HepG2 (cell line): ENCODE measurements around the gene NOXA1. TPM values are rescaled to one million over a fixed set of nuclear protein-coding genes. Genes with fewer than 3 reads are reported as not detected.

Experiments
- BCLAF1 ChIP-seq: fragments of 450-650 bp; IDR thresholded peaks from 2 replicates; pipeline ENCODE4 v1.6.1; 2017; ENCODE audit warnings: mild to moderate bottlenecking
- CREM ChIP-seq, 2 experiments: sonication (generic) in 1 of 2; formaldehyde crosslinking in 1 of 2; IDR thresholded peaks; 2 replicates each; pipeline versions ENCODE4 v1.4.0 to v1.6.1; 2016 to 2020; ENCODE audit warnings: antibody characterized with exemption in 1 of 2, mild to moderate bottlenecking in 1 of 2, missing genetic modification reagents in 1 of 2
- GATAD2A ChIP-seq: IDR thresholded peaks from 2 replicates; pipeline ENCODE4 v1.6.1; 2016
- HNF4A ChIP-seq: sonication (generic); formaldehyde crosslinking; IDR thresholded peaks from 2 replicates; pipeline ENCODE4 v1.4.0; 2020; ENCODE audit warnings: missing genetic modification reagents
- KLF11 ChIP-seq: IDR thresholded peaks from 2 replicates; pipeline ENCODE4 v1.6.1; 2016; ENCODE audit warnings: missing compliant biosample characterization
- MEF2D ChIP-seq: sonication (generic); formaldehyde crosslinking; IDR thresholded peaks from 2 replicates; pipeline ENCODE4 v1.5.1; 2020; ENCODE audit warnings: mild to moderate bottlenecking, missing genetic modification reagents
- MTA1 ChIP-seq: sonication (generic); formaldehyde crosslinking; IDR thresholded peaks from 2 replicates; pipeline ENCODE4 v1.4.0; 2020; ENCODE audit warnings: missing genetic modification reagents, mild to moderate bottlenecking, borderline replicate concordance
- MTF2 ChIP-seq: sonication (generic); formaldehyde crosslinking; IDR thresholded peaks from 2 replicates; pipeline ENCODE4 v1.5.0; 2020; ENCODE audit warnings: missing genetic modification reagents, borderline replicate concordance
- SNRNP70 ChIP-seq: fragments of 200-400 bp; formaldehyde crosslinking; IDR thresholded peaks from 2 replicates; pipeline ENCODE4 v1.6.1; 2017; ENCODE audit warnings: mild to moderate bottlenecking, low read depth, low read length, moderate library complexity
- SRY ChIP-seq: sonication (generic); formaldehyde crosslinking; IDR thresholded peaks from 2 replicates; pipeline ENCODE4 v1.8.0; 2022; ENCODE audit warnings: mild to moderate bottlenecking, missing genetic modification reagents
- TP53 ChIP-seq: sonication (generic); formaldehyde crosslinking; conservative IDR thresholded peaks from 2 replicates; pipeline ENCODE4 v1.4.0; 2020; ENCODE audit warnings: missing genetic modification reagents
- WIZ ChIP-seq: sonication (generic); formaldehyde crosslinking; IDR thresholded peaks from 2 replicates; pipeline ENCODE4 v1.5.1; 2020; ENCODE audit warnings: mild to moderate bottlenecking, missing genetic modification reagents
- ZBTB4 ChIP-seq: sonication (generic); formaldehyde crosslinking; IDR thresholded peaks from 2 replicates; pipeline ENCODE4 v1.4.0; 2020; ENCODE audit warnings: missing genetic modification reagents, mild to moderate bottlenecking, borderline replicate concordance
- ZNF17 ChIP-seq: sonication (generic); formaldehyde crosslinking; IDR thresholded peaks from 2 replicates; pipeline ENCODE4 v1.5.0; 2020; ENCODE audit warnings: mild to moderate bottlenecking, missing genetic modification reagents
- ZNF207 ChIP-seq: fragments of 450-650 bp; IDR thresholded peaks from 2 replicates; pipeline ENCODE4 v1.6.1; 2016; ENCODE audit warnings: antibody characterized with exemption, borderline replicate concordance
- ZNF280D ChIP-seq: sonication (generic); formaldehyde crosslinking; IDR thresholded peaks from 2 replicates; pipeline ENCODE4 v1.5.1; 2020; ENCODE audit warnings: mild to moderate bottlenecking, missing genetic modification reagents
- ZNF550 ChIP-seq: sonication (generic); formaldehyde crosslinking; IDR thresholded peaks from 2 replicates; pipeline ENCODE4 v1.4.0; 2020; ENCODE audit warnings: mild to moderate bottlenecking, missing genetic modification reagents, borderline replicate concordance
- ZNF577 ChIP-seq: sonication (generic); formaldehyde crosslinking; IDR thresholded peaks from 2 replicates; pipeline ENCODE4 v1.4.0; 2020; ENCODE audit warnings: mild to moderate bottlenecking, low read depth, missing genetic modification reagents, borderline replicate concordance
- ZNF660 ChIP-seq: sonication (generic); formaldehyde crosslinking; IDR thresholded peaks from 2 replicates; pipeline ENCODE4 v1.5.1; 2020; ENCODE audit warnings: mild to moderate bottlenecking, low read depth, missing genetic modification reagents, borderline replicate concordance
- ZNF703 ChIP-seq: sonication (generic); formaldehyde crosslinking; IDR thresholded peaks from 2 replicates; pipeline ENCODE4 v1.5.1; 2020; ENCODE audit warnings: missing genetic modification reagents, mild to moderate bottlenecking, moderate library complexity, borderline replicate concordance
- ZNF816 ChIP-seq: sonication (generic); formaldehyde crosslinking; IDR thresholded peaks from 2 replicates; pipeline ENCODE4 v1.8.0; 2022; ENCODE audit warnings: missing genetic modification reagents, mild to moderate bottlenecking, borderline replicate concordance
- polyA plus RNA-seq, 8 experiments: library from polyadenylated mRNA; depleted of rRNA in 3 of 8; stranded (reverse) in 7 of 8; unstranded in 1 of 8; fragments of >200 nt; fragmentation: Illumina TruSeq in 4 of 8; extraction: Trizol in 4 of 8; gene quantifications; 2 replicates each; pipeline versions ENCODE4 v1.2.1 to v1.2.3, GENCODE V29; 2011 to 2016; ENCODE audit warnings: low read depth in 4 of 8, missing spikeins in 1 of 8, mixed read lengths in 1 of 8; ENCODE audit not compliant: insufficient read depth in 1 of 8
- total RNA-seq, 5 experiments: library from RNA; depleted of rRNA; stranded (reverse); fragments of >200 nt; fragmentation: Illumina TruSeq; extraction: Trizol; gene quantifications; 2 replicates each; pipeline ENCODE4 v1.2.3, GENCODE V29; 2016; ENCODE audit warnings: low read depth in 1 of 5

NOXA1 gene
- total and polyA plus RNA-seq, 2 of the 13 experiments (the other 11 are each of a cell fraction or from before 2014, with no cell fraction given): 0.78 to 1.2 TPM

- TF ChIP-seq KLF11 (peak; percentile 95), ZNF660 (no peak), TP53 (CRISPR knock-in tag) (no peak), ZNF550 (CRISPR knock-in tag) (no peak), SRY (CRISPR knock-in tag) (peak; percentile 79; the same call in 1 of the 2 replicates), MTF2 (CRISPR knock-in tag) (no peak), CREM (IDR thresholded peaks at IDR 0.05) (peak; percentile 48; the same call in 1 of the 2 replicates), CREM (CRISPR knock-in tag; IDR thresholded peaks at IDR 0.05) (no peak), ZNF280D (CRISPR knock-in tag) (no peak), MTA1 (CRISPR knock-in tag) (peak; percentile 93), ZBTB4 (CRISPR knock-in tag) (peak; percentile 99), ZNF577 (no peak), MEF2D (CRISPR knock-in tag) (peak; percentile 94), SNRNP70 (no peak), WIZ (CRISPR knock-in tag) (peak; percentile 94), ZNF17 (CRISPR knock-in tag) (no peak), ZNF207 (no peak), BCLAF1 (no peak), GATAD2A (CRISPR knock-in tag) (peak; percentile 90), ZNF703 (CRISPR knock-in tag) (peak; percentile 82; the same call in 1 of the 2 replicates), HNF4A (CRISPR knock-in tag) (peak; percentile 94), ZNF816 (CRISPR knock-in tag) (peak; percentile 55; the same call in 1 of the 2 replicates)
Measured at GRCh38 chr9:137454597-137455358, 31.6 kb downstream of the NOXA1 start (continued).
